ENCODE measurements around the gene IRS1.
A peak's percentile ranks its signal among the peaks of the same experiment; 100 is the strongest.
"Not testable (repeated sequence)": the region's sequence is repeated elsewhere in the genome, so short reads cannot be mapped to it uniquely, and the experiment has no call there.

Gene IRS1

GRCh38 chr2:226835420-226835795 is 35.8 kb upstream of the IRS1 start:
- H3K4me1 ChIP-seq = peaks cover 8% of the 10 kb centered on the region
- peak overlapping the region; percentile 9 for H3K9ac ChIP-seq
- no peaks in the 10 kb centered on the region for H3K9me3 ChIP-seq (ENCODE audit: control insufficient read depth, low read length)
- no peaks in the 10 kb centered on the region for H3K36me3 ChIP-seq (ENCODE audit: control insufficient read depth, insufficient read depth, low read length)
- peak overlapping the region; percentile 95 for H3K27ac ChIP-seq
- peak overlapping the region; percentile 94 for H2AFZ ChIP-seq
- TF ChIP-seq CTCF (IDR thresholded peaks at IDR 0.05) = no peak
- H3K79me2 ChIP-seq = peaks cover 3% of the 10 kb centered on the region
- H3K4me2 ChIP-seq (ENCODE audit: low read length) = peak overlapping the region; percentile 91
- peak overlapping the region; percentile 89 for H3K4me3 ChIP-seq (ENCODE audit: low read depth, low read length)
- no peaks in the 10 kb centered on the region for H3K27me3 ChIP-seq (ENCODE audit: control insufficient read depth, insufficient read depth, low read length)

GRCh38 chr2:226834880-226835279 is 35.3 kb upstream of the IRS1 start:
- not testable (repeated sequence) for H3K9me3 ChIP-seq (ENCODE audit: control insufficient read depth, low read length); H3K9ac ChIP-seq; H3K4me1 ChIP-seq; H3K36me3 ChIP-seq (ENCODE audit: control insufficient read depth, insufficient read depth, low read length); H3K27me3 ChIP-seq (ENCODE audit: control insufficient read depth, insufficient read depth, low read length); H3K79me2 ChIP-seq
- H3K4me3 ChIP-seq (ENCODE audit: low read depth, low read length) = peak overlapping the region; percentile 89
- H3K4me2 ChIP-seq (ENCODE audit: low read length) = peak overlapping the region; percentile 91
- peak overlapping the region; percentile 95 for H3K27ac ChIP-seq
- H2AFZ ChIP-seq = peak overlapping the region; percentile 94

GRCh38 chr2:226832061-226832460 is 32.4 kb upstream of the IRS1 start:
- no peaks in the 10 kb centered on the region for H3K79me2 ChIP-seq
- H2AFZ ChIP-seq = no peak overlapping the region
- H3K4me2 ChIP-seq (ENCODE audit: low read length) = no peak overlapping the region
- no peaks in the 10 kb centered on the region for H3K36me3 ChIP-seq (ENCODE audit: control insufficient read depth, insufficient read depth, low read length)
- no peak for TF ChIP-seq CTCF (IDR thresholded peaks at IDR 0.05)
- no peaks in the 10 kb centered on the region for H3K27me3 ChIP-seq (ENCODE audit: control insufficient read depth, insufficient read depth, low read length)
- H3K27ac ChIP-seq = no peak overlapping the region
- no peak overlapping the region for H3K4me3 ChIP-seq (ENCODE audit: low read depth, low read length)
- H3K9me3 ChIP-seq (ENCODE audit: control insufficient read depth, low read length) = no peaks in the 10 kb centered on the region
- peaks cover 2% of the 10 kb centered on the region for H3K4me1 ChIP-seq
- H3K9ac ChIP-seq = no peak overlapping the region

GRCh38 chr2:226831266-226831665 is 31.6 kb upstream of the IRS1 start:
- Histone ChIP-seq H3K9me3 (ENCODE audit: control insufficient read depth, low read length) (no peaks in the 10 kb centered on the region), H3K4me3 (ENCODE audit: low read depth, low read length) (no peak overlapping the region), H3K4me2 (ENCODE audit: low read length) (no peak overlapping the region), H3K36me3 (ENCODE audit: control insufficient read depth, insufficient read depth, low read length) (no peaks in the 10 kb centered on the region), H3K79me2 (no peaks in the 10 kb centered on the region), H3K4me1 (no peaks in the 10 kb centered on the region), H3K27ac (no peak overlapping the region), H3K9ac (no peak overlapping the region), H2AFZ (no peak overlapping the region), H3K27me3 (ENCODE audit: control insufficient read depth, insufficient read depth, low read length) (no peaks in the 10 kb centered on the region)
- no peak for TF ChIP-seq CTCF (IDR thresholded peaks at IDR 0.05)

GRCh38 chr2:226829721-226830631 is 30.4 kb upstream of the IRS1 start:
- Histone ChIP-seq H3K9me3 (ENCODE audit: control insufficient read depth, low read length) (no peaks in the 10 kb centered on the region), H2AFZ (no peak overlapping the region), H3K9ac (no peak overlapping the region), H3K27ac (no peak overlapping the region), H3K4me3 (ENCODE audit: low read depth, low read length) (no peak overlapping the region), H3K27me3 (ENCODE audit: control insufficient read depth, insufficient read depth, low read length) (no peaks in the 10 kb centered on the region), H3K36me3 (ENCODE audit: control insufficient read depth, insufficient read depth, low read length) (no peaks in the 10 kb centered on the region), H3K79me2 (no peaks in the 10 kb centered on the region), H3K4me2 (ENCODE audit: low read length) (no peak overlapping the region), H3K4me1 (no peaks in the 10 kb centered on the region)
- no peak for TF ChIP-seq CTCF (IDR thresholded peaks at IDR 0.05)

Data from parathyroid adenoma (tissue), 2 donors.